Thyroid gland (tissue), 4 donors: Measurements from ENCODE around the gene MAJIN.

ENCODE experiments used
- CTCF ChIP-seq, 6 experiments: fragments of 200-600 bp in 3 of 6; fragments of 450-650 bp in 3 of 6; sonication (generic) in 3 of 6; IDR thresholded peaks; one replicate each; pipeline ENCODE4 v1.5.1; 2016 to 2019; ENCODE audit warnings: antibody characterized with exemption in 6 of 6, mild to moderate bottlenecking in 2 of 6, inconsistent platforms in 1 of 6, moderate library complexity in 1 of 6
- POLR2A ChIP-seq, 2 donors: fragments of 450-650 bp; IDR thresholded peaks; one replicate each; pipeline ENCODE4 v1.6.1; 2017; ENCODE audit warnings: antibody characterized with exemption in 2 of 2, mild to moderate bottlenecking in 2 of 2, moderate library complexity in 1 of 2

DNA sequence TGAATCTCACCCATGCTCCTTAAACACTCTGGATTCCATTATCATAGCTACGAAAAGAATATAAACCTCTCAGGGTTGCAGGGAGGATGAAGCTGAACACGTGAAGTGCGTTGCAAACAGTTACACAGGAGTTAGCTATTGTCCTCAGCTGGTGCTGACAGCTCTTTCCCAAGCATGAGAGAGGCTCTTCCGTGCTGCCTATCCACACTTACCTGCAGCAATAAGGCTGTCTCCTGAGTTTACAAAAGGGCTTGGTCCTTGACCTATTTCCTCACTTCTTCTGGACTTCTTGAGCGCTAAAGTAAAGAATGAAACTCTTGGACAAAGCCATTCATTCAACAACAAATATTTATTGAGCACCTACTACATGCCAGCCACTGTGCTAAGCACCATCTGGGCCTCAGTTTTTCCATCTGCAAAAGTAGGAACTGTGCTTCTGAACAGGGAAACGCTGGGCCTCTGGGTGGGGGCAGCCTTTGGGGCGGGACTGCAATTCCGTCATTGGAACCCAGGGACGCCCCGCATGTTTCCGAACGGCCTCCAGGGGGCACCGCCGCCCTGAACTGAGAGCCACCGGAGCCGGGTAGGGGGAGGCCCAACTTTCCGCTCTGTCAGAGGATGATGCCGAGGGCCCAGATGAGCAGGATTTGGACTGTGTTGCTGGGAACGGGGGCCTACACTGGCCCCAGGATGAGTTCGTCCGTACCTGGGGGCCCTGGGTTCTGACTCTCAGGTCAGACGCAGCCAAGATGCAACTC is 41.4 kb upstream of the MAJIN start:
- peak; percentile 50 to 82 (median 68) for TF ChIP-seq CTCF (IDR thresholded peaks at IDR 0.05)
- TF ChIP-seq POLR2A (IDR thresholded peaks at IDR 0.05) = peak in 1 of 2 donors; percentile 59
